ACC112 (cell line): ENCODE measurements around the gene JMJD4.

Experiments
- H2AFZ ChIP-seq: fragments of 200-600 bp; sonication (generic); one replicate; pipeline ENCODE4 v1.6.0; 2017; ENCODE audit warnings: antibody characterized with exemption, low read length; ENCODE audit not compliant: unreplicated experiment
- H3K27ac ChIP-seq: fragments of 200-600 bp; sonication (generic); 2 replicates; pipeline ENCODE4 v1.5.1; 2014; ENCODE audit warnings: low read depth, mild to moderate bottlenecking, antibody characterized with exemption, low read length, moderate library complexity
- H3K27me3 ChIP-seq: fragments of 200-600 bp; sonication (generic); 2 replicates; pipeline ENCODE4 v1.6.1; 2014; ENCODE audit warnings: mild to moderate bottlenecking, antibody characterized with exemption, low read length, moderate library complexity, mixed read lengths; ENCODE audit not compliant: insufficient read depth
- H3K36me3 ChIP-seq: fragments of 200-600 bp; sonication (generic); 2 replicates; pipeline ENCODE4 v1.6.1; 2016; ENCODE audit warnings: mild to moderate bottlenecking, antibody characterized with exemption, low read length, moderate library complexity, mixed read lengths; ENCODE audit not compliant: insufficient read depth
- H3K4me1 ChIP-seq: fragments of 200-600 bp; sonication (generic); one replicate; pipeline ENCODE4 v1.6.1; 2016; ENCODE audit warnings: low read length, mixed read lengths; ENCODE audit not compliant: insufficient read depth, unreplicated experiment, control insufficient read depth
- H3K4me3 ChIP-seq: fragments of 200-600 bp; sonication (generic); 2 replicates; pipeline ENCODE4 v1.5.1; 2014; ENCODE audit warnings: mild to moderate bottlenecking, low read depth, low read length
- H3K79me2 ChIP-seq: fragments of 200-600 bp; sonication (generic); one replicate; pipeline ENCODE4 v1.6.0; 2016; ENCODE audit warnings: low read length; ENCODE audit not compliant: control insufficient read depth, unreplicated experiment, insufficient read depth

Gene JMJD4

GRCh38 chr1:227731696-227732585 is 3.2 kb downstream of the JMJD4 start:
- Histone ChIP-seq H3K4me3 (no peak overlapping the region), H3K27me3 (peaks cover 4% of the 10 kb centered on the region; the same call in 1 of the 2 replicates), H3K4me1 (peaks cover 5% of the 10 kb centered on the region), H2AFZ (no peak overlapping the region), H3K27ac (no peak overlapping the region), H3K79me2 (peaks cover 29% of the 10 kb centered on the region), H3K36me3 (no peaks in the 10 kb centered on the region; the same call in 1 of the 2 replicates)

GRCh38 chr1:227731241-227731677 is 3.8 kb downstream of the JMJD4 start:
- H3K27me3 ChIP-seq = peaks cover 11% of the 10 kb centered on the region; the same call in 1 of the 2 replicates
- H3K4me1 ChIP-seq = peaks cover 5% of the 10 kb centered on the region
- no peak overlapping the region for H3K27ac ChIP-seq
- no peaks in the 10 kb centered on the region; the same call in 1 of the 2 replicates for H3K36me3 ChIP-seq
- H3K79me2 ChIP-seq = peaks cover 24% of the 10 kb centered on the region
- no peak overlapping the region for H3K4me3 ChIP-seq
- no peak overlapping the region for H2AFZ ChIP-seq

GRCh38 chr1:227730630-227731151 is 4.4 kb downstream of the JMJD4 start:
- H2AFZ ChIP-seq = no peak overlapping the region
- H3K36me3 ChIP-seq = no peaks in the 10 kb centered on the region; the same call in 1 of the 2 replicates
- H3K4me3 ChIP-seq = no peak overlapping the region
- H3K27ac ChIP-seq = no peak overlapping the region
- peaks cover 18% of the 10 kb centered on the region for H3K79me2 ChIP-seq
- peaks cover 5% of the 10 kb centered on the region for H3K4me1 ChIP-seq
- H3K27me3 ChIP-seq = peaks cover 14% of the 10 kb centered on the region; the same call in 1 of the 2 replicates

GRCh38 chr1:227729881-227730629 is 5.0 kb downstream of the JMJD4 start:
- H3K27me3 ChIP-seq = peaks cover 20% of the 10 kb centered on the region

GRCh38 chr1:227729144-227729880 is 5.8 kb downstream of the JMJD4 start:
- Histone ChIP-seq H3K4me1 (peaks cover 5% of the 10 kb centered on the region), H3K79me2 (peaks cover 8% of the 10 kb centered on the region), H2AFZ (no peak overlapping the region), H3K27me3 (peaks cover 23% of the 10 kb centered on the region), H3K27ac (no peak overlapping the region), H3K36me3 (no peaks in the 10 kb centered on the region; the same call in 1 of the 2 replicates), H3K4me3 (peak overlapping the region; percentile 68)

More at GRCh38 chr1:227729881-227730629, 5.0 kb downstream of the JMJD4 start:
- Histone ChIP-seq H3K36me3 (no peaks in the 10 kb centered on the region; the same call in 1 of the 2 replicates), H3K4me1 (peaks cover 5% of the 10 kb centered on the region), H3K4me3 (no peak overlapping the region), H3K79me2 (peaks cover 15% of the 10 kb centered on the region), H3K27ac (no peak overlapping the region), H2AFZ (no peak overlapping the region)

GRCh38 chr1:227728892-227729143 is 6.3 kb downstream of the JMJD4 start:
- no peaks in the 10 kb centered on the region; the same call in 1 of the 2 replicates for H3K36me3 ChIP-seq
- H2AFZ ChIP-seq = no peak overlapping the region
- H3K27me3 ChIP-seq = peaks cover 23% of the 10 kb centered on the region
- peaks cover 4% of the 10 kb centered on the region for H3K79me2 ChIP-seq
- peak overlapping the region; percentile 68 for H3K4me3 ChIP-seq
- H3K27ac ChIP-seq = no peak overlapping the region
- peaks cover 2% of the 10 kb centered on the region for H3K4me1 ChIP-seq

GRCh38 chr1:227728059-227728891 is 6.8 kb downstream of the JMJD4 start:
- Histone ChIP-seq H3K27ac (no peak overlapping the region), H3K27me3 (peaks cover 23% of the 10 kb centered on the region), H2AFZ (no peak overlapping the region), H3K4me1 (no peaks in the 10 kb centered on the region), H3K79me2 (no peaks in the 10 kb centered on the region), H3K36me3 (no peaks in the 10 kb centered on the region; the same call in 1 of the 2 replicates), H3K4me3 (peak overlapping the region; percentile 68)

- no peaks in the 10 kb centered on the region for H3K36me3 ChIP-seq
- H3K27ac ChIP-seq = no peak overlapping the region
- no peak overlapping the region for H2AFZ ChIP-seq
- no peaks in the 10 kb centered on the region for H3K4me1 ChIP-seq
- H3K4me3 ChIP-seq = no peak overlapping the region
- peaks cover 23% of the 10 kb centered on the region for H3K27me3 ChIP-seq
- H3K79me2 ChIP-seq = no peaks in the 10 kb centered on the region
These were observed 8.0 kb downstream of the JMJD4 start for GRCh38 chr1:227726924-227727599.

- H3K27me3 ChIP-seq = peaks cover 23% of the 10 kb centered on the region
- H3K27ac ChIP-seq = no peak overlapping the region
- no peaks in the 10 kb centered on the region for H3K36me3 ChIP-seq
- no peak overlapping the region for H3K4me3 ChIP-seq
- H3K4me1 ChIP-seq = no peaks in the 10 kb centered on the region
- H2AFZ ChIP-seq = no peak overlapping the region
- H3K79me2 ChIP-seq = no peaks in the 10 kb centered on the region
These were observed 8.8 kb downstream of the JMJD4 start for GRCh38 chr1:227726318-227726717.
